Measurements from ENCODE around the gene CDK11A.
A peak's percentile ranks its signal among the peaks of the same experiment; 100 is the strongest.

CDK11A gene

GRCh38 chr1:1724035-1724864, at the start of gene CDK11A:
TSS of gene CDK11A (minus strand) at chr1:1724357. CDS start at chr1:1722818, 1,539 bp downstream.
- DNase-seq = peak; percentile 88

- no peak for DNase-seq
Measured at GRCh38 chr1:1773874-1774273, 49.7 kb upstream of the CDK11A start.

GRCh38 chr1:1771096-1771495, 46.9 kb upstream of the CDK11A start:
- DNase-seq = no peak

- DNase-seq = no peak
Measured at GRCh38 chr1:1770102-1770501, 45.9 kb upstream of the CDK11A start.

- DNase-seq = no peak
Measured at GRCh38 chr1:1768249-1768992, 44.3 kb upstream of the CDK11A start.

GRCh38 chr1:1764876-1765470, 40.8 kb upstream of the CDK11A start:
- DNase-seq = no peak

- no peak for DNase-seq
Measured at GRCh38 chr1:1763657-1764621, 39.8 kb upstream of the CDK11A start.

- no peak for DNase-seq
Measured at GRCh38 chr1:1761504-1762376, 37.6 kb upstream of the CDK11A start.

- DNase-seq = no peak
Measured at GRCh38 chr1:1760715-1761114, 36.6 kb upstream of the CDK11A start.

GRCh38 chr1:1760345-1760650, 36.1 kb upstream of the CDK11A start:
- no peak for DNase-seq

GRCh38 chr1:1759456-1760344, 35.5 kb upstream of the CDK11A start:
- DNase-seq = no peak

- DNase-seq = peak; percentile 64
Measured at GRCh38 chr1:1758692-1759455, 34.7 kb upstream of the CDK11A start.

GRCh38 chr1:1758059-1758621, 34.0 kb upstream of the CDK11A start:
- DNase-seq = no peak

GRCh38 chr1:1757422-1758058, 33.4 kb upstream of the CDK11A start:
- DNase-seq = no peak

GRCh38 chr1:1756661-1757421, 32.7 kb upstream of the CDK11A start:
- DNase-seq = no peak

- no peak for DNase-seq
Measured at GRCh38 chr1:1755852-1756251, 31.7 kb upstream of the CDK11A start.

- no peak for DNase-seq
Measured at GRCh38 chr1:1755426-1755825, 31.3 kb upstream of the CDK11A start.

Data from NCI-H2029 (cell line).